Measurements from ENCODE around the gene SLC25A21.

SLC25A21 gene

DNA sequence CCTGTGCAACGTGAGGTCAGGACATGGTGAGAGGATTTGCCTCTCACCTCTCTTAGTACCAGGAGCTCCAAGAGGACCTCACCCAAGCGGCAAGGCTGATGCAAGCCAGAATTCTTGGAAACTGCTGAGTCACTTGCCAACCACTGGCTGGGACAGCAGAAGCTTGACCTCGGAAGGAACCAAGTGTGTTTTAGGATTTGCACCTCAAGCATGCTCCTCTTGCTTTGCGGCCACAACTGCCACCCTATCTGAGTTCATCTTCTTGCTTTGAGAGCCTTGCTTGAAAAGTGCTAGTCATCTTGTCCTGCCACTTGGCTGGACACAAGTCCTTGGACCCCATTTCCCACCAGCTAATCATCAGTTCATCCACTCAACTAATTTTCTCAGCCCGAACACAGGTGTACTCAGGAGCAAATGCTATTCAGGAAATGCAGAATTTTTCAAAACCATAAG is 195.8 kb downstream of the SLC25A21 start:
- DNase-seq = no peak

DNA sequence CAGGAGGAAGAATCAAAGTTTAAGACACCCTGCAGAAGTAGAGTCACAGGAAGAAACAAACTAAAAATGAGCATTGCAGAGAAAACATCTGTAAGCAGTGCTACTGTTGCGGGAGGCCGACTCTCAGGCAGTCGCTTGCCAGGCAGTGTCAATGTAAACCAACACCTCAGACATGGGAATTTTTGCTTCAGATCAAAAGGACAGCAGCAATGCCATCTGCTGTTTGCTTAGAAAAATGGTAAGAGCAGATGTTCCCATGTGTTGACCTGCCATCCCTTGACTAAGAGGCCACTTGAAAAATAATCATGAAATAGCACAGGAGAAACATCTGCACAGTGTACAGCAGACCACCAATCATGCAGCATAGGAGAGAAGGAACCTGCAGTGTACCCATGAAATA is 196.6 kb downstream of the SLC25A21 start:
- no peak for DNase-seq

DNA sequence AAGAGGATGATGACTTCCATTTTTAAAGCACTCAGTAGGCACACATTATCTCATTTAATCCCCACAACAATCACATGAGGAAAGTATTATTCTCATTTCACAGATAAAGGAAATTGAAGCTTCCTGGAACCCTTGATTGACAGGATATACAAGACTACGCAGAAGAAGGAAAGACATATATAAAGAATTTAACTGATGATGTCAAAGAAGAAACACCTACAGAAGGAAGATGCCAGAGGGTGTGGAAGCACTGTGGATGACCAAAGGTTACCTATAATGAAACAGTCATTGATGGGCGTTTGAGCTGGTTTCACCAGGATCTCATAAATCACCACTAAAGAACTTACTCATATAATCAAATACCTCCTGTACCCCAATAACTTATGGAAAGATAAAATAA is 197.4 kb downstream of the SLC25A21 start:
- no peak for DNase-seq

DNA sequence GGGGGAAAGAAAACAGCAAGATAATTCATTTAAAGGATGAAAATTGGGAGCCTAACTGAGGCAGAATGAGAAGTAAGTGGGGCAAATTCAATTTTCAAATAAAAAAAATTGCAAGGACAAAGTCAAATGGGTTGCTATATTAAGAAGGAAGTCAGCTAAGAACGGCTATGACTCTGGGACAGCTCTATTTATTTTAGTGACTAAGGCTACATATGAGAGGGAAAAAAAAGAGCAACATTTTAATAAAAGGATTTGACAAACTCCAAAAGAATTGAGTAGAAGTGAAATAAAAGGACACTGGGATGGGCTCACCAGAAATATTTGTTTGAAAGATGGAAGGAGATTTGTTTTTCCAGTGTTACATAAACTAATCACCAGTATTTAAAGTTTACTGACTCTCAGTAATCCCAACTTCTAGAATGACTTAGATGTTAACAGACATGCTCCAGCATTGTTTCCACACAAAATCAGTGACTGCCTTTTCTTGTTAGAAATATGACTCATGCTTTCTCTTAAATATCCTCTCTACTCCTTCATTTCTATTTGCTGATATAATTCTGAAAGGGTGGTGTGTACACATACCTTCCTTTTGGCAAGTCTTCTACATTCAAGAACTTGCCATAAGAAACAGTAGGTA is 198.5 kb downstream of the SLC25A21 start:
- DNase-seq = no peak

DNA sequence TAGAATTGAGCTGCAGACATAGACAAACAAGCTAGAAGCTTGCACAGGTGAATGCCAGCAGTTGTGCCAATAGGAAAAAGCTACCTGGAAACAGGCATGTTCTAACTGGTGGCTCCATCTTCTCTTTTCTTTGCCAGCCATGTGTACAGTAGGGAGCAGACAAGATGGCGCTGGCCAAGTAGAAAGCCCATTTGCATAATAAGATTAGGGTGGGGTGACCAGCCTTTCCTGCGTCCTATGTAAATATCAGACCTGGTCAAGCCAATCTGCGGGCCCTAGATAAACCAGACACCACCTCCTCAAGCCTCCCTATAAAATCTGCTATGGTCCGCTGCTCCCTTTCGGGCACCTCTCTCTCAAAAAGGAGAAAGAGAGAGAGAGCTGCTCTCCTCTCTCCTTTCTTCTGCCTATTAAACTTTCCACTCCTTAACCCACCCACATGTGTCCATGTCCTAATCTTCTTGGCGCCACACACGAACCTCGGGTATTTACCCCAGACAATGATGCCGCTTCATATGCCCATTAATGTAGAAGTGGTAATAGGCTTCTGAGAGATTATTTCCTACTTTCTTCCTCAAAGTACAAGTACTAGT is 201.0 kb downstream of the SLC25A21 start:
- DNase-seq = no peak

DNA sequence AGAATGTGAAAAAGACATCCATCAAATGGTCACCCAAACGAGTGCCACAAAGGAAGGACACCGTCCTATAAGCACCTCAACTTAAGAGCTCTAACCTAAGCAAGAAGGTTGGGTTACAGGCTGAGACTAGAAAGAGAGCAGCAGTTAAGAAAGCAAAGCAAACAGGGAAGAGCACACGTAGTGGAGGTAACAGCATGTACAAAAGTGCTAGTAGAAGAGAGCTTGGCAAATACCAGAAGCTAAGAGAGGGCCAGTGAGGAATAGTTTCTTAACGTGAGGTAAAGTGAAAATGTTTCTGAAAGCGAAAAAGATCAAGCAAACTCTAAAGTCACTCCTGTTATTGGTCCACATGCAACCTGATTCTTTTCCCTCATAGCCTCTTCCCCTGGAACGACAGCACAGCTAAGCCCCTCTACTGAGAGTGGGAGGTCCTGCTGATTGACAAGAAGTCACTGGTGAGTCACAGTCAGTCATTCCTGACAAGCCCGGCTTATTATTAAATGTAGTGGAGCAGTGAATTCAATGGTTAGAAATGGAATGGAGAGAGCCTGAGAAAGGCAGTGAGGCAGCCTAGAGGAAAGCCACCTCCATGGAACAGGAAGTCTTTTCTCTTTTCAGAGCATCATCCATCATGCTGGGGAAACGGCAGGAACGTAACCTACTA is 204.4 kb downstream of the SLC25A21 start:
- no peak for DNase-seq

DNA sequence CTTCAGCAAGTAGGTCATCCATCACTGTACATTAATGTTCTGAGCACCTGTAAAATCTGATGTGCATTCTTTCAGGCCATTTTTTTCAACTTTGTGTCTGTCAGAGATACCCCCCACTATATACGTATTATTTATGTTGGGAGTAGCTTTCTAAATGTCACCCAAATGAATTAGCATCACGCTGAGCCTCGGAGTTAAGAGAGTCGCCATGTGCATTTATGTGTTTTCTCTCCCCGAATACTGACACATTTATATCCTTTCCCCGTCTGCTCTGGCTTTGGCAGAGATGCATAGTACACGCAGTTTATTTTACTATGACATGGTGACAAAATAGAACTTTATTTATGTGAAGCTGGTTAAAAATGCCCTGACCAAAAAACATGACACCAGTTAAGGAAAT is 216.4 kb downstream of the SLC25A21 start:
- no peak for DNase-seq

DNA sequence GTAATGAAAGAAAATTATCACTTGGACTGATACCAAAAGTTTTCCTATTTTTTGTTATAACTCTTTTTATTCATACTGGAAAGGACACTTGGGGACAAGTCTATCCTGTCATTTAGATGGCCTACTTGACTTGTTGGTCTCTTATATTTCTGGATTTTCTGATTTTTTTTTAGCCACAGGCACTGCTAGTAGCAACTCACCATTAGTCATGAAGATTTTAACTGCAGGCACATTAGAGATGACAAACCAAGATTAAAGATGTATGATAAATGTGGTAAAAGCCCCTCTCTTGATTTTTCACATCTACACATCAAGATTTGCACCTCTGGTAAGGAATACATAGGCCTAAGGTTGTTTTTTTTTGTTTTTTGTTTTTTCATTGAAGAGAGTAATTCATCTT is 217.0 kb downstream of the SLC25A21 start:
- no peak for DNase-seq

DNA sequence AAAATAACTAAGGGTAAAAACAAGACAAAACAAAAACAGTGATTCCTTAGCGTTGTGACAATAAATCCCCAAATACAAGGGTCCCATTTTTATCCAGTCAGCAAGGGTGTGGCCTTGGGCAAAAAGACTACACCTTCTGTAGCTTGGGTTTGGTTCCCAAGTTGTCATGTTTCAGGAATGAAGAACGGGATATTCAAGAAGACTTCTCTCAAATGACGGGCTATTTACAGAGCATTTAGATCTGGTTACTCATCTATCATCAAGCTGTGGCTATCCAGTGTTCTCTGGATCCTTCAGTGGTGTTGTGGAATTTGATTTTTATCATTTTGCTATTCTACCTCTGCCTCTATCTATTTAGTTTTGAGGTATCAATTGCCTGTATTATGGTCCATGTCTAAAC is 219.7 kb downstream of the SLC25A21 start:
- DNase-seq = no peak

DNA sequence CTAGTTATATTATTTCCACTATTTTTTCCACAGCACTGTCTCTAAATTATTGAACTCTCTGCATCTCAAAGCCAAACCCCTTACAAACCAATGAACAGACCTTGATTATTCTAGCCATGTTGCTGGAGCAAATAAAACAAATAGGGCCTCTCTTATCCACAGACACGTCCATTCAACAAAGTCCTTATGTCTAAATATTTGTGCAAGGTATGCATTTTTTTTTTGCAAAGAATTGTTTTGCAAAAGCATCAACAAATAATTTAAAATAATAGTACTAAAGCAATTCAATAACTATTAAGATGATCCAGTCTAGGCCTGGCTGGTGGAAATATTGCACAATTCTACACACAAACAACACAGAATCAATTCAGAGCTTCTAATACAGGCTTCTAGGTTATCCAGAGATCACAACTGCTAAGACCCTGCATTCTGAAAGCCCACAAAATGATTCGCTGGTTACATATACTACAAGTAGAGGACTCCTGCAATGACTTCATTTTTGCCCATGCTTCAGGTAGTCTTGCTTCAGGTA is 221.0 kb downstream of the SLC25A21 start:
- DNase-seq = no peak

DNA sequence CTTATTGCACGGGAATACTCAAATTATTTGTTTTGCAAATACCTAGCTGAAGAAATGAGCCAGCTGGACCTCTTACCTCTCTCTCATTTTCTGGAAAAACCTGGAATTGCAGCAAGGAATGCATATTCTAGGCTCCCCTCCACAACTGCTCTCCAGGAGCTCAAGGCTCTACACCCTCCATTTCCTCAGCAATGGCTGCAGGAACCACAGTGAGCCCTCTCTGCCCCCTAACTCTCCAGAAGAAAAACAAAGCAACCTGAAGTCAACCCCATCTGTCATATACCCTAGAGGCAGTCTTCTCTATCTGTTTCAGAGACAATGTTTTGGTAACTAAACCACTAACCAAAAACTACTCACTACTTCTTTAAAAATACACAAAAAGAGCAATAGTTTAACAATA is 221.6 kb downstream of the SLC25A21 start:
- DNase-seq = no peak

DNA sequence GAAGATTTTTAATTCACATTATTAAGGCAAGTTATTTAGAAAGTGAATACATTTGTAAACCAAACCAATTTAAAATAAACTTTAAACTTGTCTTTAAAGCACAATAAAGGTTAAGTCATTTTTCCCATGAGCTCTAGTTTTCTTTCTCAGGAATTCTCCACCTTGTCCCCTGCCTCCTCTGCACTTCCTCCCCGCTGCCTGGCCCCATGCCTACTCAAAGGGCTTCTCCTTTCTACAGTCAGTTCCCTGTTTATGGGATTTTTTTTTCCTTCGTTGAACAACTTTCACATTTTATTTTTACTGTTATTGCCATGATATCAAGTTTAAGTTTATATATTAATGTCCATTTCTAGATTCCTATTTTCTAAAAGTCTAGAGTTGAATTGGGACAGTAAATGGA is 223.0 kb downstream of the SLC25A21 start:
- DNase-seq = no peak

DNA sequence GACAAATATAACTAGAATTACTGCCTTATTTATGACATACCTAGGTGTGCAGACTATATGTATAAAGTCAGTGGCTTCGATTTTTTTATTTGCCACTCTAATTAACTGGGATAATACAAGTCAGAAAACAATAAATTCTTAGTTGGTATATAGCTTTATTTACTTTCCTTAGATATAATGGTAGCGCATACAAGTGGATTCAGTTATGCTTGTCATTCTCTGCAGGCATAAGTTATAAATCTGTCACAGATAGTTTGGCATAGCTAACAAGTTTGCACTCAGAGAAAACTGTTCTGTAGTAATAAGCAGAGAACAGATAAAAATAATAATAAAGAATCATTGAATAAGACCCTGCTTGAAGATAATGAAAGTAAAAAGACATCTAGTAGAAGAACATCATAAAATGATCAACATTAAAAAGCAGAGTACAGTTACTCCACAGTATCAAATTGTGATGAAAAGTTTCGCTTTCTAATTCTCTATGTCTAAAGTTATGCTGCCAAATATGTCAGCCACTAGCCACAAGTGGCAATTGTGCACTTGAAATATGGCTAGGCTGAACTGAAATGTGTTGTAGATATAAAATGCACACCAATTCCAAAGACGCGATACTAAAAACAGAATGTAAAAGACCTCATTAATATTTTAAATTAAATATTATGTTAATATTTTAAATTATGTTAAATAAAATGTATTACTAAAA is 224.1 kb downstream of the SLC25A21 start:
- no peak for DNase-seq

DNA sequence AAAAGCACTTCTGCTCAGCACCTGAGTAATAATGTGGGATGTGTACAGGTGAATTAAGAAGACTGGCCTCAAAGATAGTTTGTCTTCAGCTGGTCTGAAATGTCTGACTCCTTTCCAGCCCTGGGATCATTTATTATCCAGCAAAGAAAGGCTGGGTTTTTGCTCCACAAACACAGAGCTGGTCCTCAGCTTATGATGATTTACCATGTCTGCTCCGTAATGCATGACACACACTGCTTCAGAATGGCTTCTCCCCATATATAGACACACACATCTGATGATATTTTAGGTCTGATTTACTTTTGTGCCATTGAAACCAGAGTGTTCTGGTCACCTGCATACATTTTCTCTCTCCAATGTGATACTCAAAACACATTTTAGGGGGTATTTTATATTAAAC is 225.0 kb downstream of the SLC25A21 start:
- no peak for DNase-seq

DNA sequence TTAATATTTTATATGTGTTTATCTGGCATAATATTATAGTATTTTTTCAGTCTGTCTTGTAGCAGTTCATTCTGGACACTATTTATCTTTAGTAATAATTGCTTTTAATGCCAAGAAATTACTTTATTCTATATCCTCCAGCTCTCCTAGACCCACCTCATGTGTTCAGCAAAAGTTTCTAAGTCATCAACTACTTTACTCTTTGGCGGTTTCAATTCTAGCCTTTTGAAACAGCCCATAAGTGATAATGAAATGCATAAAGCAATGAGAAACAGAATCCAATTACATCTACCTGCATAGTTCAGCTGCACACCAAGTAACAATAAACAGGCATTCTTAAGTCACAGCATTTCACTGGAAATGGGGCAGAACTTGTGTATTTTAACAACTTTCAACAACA is 225.5 kb downstream of the SLC25A21 start:
- DNase-seq = no peak

DNA sequence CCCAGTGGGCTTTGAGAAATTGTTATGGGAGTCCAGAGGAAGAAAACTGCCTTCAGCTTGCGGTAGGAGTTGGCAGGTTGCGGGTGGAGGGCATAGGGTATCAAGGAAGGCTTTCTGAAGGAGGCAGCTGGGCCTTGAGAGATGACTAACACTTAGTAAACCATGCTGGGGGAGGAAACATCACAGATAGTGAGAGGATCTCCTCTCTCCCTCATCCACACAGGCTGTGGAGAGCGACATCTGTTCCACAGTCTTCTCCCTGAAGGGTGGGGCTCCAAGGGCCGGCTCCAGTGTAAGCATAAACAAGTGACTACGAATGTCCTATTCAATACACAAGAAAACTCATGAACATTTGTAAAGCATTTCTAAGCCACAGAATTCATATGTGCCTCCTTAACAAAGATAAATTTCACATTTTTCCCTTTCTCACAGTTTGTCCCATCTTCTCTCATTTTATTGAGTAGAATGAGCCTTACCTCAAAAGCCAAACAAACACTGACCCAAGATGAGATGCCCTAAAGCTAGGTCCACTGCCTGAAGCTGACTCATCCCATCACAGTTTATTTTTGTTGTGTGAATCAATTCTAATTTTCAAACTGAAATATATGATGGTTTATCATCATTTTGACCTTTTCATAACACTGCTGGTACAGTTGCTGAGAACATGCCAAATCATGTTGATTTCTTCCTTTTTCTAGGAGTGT is 227.9 kb downstream of the SLC25A21 start:
- DNase-seq = no peak

DNA sequence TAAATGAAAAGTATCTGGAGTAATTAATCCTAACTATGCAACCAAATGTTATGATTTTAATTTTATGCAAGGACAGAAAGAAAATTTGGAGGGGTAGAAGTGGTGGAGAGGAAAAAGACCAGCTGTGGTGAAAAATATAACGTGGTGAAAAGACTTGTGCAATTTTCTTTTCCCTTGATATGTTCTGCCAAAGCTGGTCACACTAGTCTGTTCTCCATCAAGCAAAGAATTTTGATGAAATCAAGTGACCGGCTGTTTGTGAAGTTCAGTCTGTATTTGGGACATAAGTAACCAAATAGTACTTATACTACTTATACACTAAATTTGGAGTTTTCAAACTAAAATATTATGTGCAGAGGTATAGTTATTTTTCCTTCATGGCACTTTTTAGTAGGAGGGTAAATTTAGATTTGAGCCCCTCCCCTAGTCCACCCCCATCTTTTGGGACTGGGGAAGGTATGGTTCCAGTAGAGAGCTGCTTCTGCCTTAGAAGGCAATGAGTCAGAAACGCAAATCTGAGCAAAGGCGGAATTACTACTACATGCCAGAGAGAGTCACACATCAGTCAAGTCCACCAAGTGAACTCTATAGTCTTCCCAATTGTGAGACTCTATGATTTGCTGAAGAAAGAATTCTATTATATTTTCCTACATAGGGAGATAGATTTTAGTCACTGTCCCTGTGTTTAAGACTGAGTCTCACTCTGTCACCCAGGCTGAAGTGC is 229.7 kb downstream of the SLC25A21 start:
- no peak for DNase-seq

DNA sequence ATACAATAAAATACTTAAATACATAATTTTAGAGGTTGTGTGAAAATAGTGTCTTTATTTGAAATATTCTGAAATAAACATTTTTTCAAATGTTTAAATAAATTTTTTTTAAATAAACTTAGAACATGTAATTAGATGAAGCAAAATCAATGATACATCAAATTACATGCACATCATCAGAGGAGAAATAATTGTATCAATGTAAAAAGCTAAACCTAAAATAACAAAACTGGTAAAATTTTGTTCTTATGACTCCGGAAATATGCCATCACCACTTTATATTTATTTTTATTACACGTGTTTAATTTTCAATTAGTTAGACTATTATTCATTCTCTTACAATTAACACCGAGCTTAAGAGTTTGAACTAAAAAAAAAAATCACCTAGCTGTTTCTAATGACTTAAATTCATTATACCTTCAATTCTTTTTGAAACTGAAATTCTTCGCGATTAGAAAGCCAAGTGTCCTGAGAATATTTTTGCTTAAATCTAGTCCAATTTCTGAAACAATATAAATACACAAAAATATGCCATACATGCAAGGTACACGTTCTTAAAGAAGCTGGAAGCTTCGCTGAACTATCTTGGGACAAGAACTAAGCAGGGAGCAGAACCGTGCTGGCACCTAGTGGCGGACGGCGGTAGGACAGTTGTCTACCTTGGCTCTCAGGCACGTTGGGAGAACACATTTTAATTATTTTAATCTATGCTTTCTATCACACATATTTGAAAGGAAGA is 230.5 kb downstream of the SLC25A21 start:
- peak; percentile 84 for DNase-seq

DNA sequence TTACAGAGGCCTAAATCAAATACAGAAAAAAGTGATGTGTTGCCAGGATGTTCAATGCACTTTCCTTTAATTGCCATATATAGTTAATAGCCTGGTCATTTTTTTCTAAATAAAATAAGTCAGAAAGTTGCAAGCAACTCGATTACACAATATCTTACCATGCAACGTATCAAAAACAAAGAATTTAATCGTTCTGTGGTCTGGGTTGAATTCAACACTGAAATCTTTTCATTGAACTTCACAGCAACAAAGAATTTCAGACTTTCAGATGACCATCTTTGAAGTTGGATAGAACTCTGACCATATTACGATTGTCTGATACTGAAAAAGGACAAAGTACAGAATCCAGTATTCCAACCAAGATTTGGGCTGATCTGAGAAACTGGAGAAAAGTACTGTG is 231.9 kb downstream of the SLC25A21 start:
- DNase-seq = no peak

DNA sequence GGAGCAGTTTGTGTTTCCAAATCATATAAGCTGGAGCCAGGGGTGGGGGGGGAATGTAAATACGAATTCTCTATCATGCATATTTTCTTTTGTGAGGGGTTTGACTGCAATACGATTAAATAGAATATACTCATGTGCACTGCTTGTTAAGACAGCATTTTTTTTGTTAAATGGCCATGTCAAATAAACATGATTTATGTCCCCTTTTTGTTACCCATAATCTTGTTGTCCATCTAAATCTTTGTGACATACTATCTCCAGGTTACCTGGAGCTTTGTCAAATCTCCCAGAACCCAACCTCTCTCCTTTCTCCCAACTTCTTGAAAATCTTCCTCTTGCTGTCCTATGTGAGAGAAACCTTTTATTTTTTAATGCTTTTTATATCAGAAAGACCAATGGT is 233.1 kb downstream of the SLC25A21 start:
- DNase-seq = no peak

DNA sequence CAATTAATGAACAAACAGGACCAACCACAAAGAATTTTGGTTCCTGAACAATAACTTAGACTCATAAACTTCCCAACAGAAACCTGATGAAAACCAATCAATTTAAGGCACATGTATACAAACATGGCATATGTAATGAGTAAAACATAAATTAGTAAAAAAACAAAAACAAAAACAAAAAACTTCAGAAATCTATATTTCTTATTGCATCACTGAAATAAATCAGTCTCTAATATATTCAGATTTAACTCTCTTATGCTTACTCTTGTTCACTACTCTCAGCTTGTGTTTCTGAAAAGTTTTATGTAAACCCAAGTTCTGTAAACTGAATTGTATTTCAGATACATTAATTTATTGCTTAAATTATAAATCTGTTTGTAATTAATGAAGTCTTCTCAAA is 233.7 kb downstream of the SLC25A21 start:
- DNase-seq = no peak
